Occipital lobe (tissue), 2 donors: Measurements from ENCODE around the gene TMEM14A. TPM values are rescaled to one million over a fixed set of nuclear protein-coding genes. Genes with fewer than 3 reads are reported as not detected.
"Not testable (repeated sequence)": the region's sequence is repeated elsewhere in the genome, so short reads cannot be mapped to it uniquely, and the experiment has no call there.

ENCODE experiments used
- DNase-seq: peaks from one replicate; lab custom pipeline; 2025; lab: John Stamatoyannopoulos, UW
- total RNA-seq: library from RNA; depleted of rRNA; stranded (reverse); fragments of >200 nt; gene quantifications from one replicate; pipeline ENCODE4 v1.2.3, GENCODE V29; 2014

Gene TMEM14A
- total RNA-seq, 1 donor from 2014 or later: 104 TPM

GRCh38 chr6:52696418-52696817, 25.5 kb downstream of the TMEM14A start:
- DNase-seq: no peak

GRCh38 chr6:52697903-52698302, 27.0 kb downstream of the TMEM14A start:
- no peak for DNase-seq

- DNase-seq: no peak
Observed at GRCh38 chr6:52704060-52704459, 33.1 kb downstream of the TMEM14A start.

GRCh38 chr6:52704781-52705502, 34.0 kb downstream of the TMEM14A start:
- DNase-seq: not testable (repeated sequence)

- DNase-seq: no peak
Observed at GRCh38 chr6:52706001-52706400, 35.1 kb downstream of the TMEM14A start.

GRCh38 chr6:52707963-52708680, 37.2 kb downstream of the TMEM14A start:
- no peak for DNase-seq

GRCh38 chr6:52712136-52712535, 41.2 kb downstream of the TMEM14A start:
- no peak for DNase-seq

- not testable (repeated sequence) for DNase-seq
Observed at GRCh38 chr6:52714761-52715160, 43.8 kb downstream of the TMEM14A start.

GRCh38 chr6:52718550-52718949, 47.6 kb downstream of the TMEM14A start:
- DNase-seq: no peak

- DNase-seq: no peak
Observed at GRCh38 chr6:52720321-52720720, 49.4 kb downstream of the TMEM14A start.

GRCh38 chr6:52724042-52724405, 53.1 kb downstream of the TMEM14A start:
- no peak for DNase-seq

GRCh38 chr6:52724406-52725121, 53.7 kb downstream of the TMEM14A start:
- DNase-seq: peak; percentile 17

- no peak for DNase-seq
Observed at GRCh38 chr6:52725143-52725534, 54.2 kb downstream of the TMEM14A start.

- no peak for DNase-seq
Observed at GRCh38 chr6:52725535-52726192, 54.8 kb downstream of the TMEM14A start.

GRCh38 chr6:52726193-52726542, 55.3 kb downstream of the TMEM14A start:
- DNase-seq: no peak

- no peak for DNase-seq
Observed at GRCh38 chr6:52726741-52727535, 56.0 kb downstream of the TMEM14A start.

GRCh38 chr6:52727908-52728307, 57.0 kb downstream of the TMEM14A start:
- no peak for DNase-seq

GRCh38 chr6:52728394-52728793, 57.5 kb downstream of the TMEM14A start:
- no peak for DNase-seq

- no peak for DNase-seq
Observed at GRCh38 chr6:52729576-52729975, 58.7 kb downstream of the TMEM14A start.

- DNase-seq: no peak
Observed at GRCh38 chr6:52731719-52732118, 60.8 kb downstream of the TMEM14A start.

- no peak for DNase-seq
Observed at GRCh38 chr6:52733172-52733571, 62.3 kb downstream of the TMEM14A start.
